Fibroblast of mammary gland (primary cell): ENCODE data around the gene GGPS1.

Experiments
- DNase-seq: peaks from one replicate; pipeline ENCODE4 v3.0.0-alpha.2; 2010; ENCODE audit warnings: low read depth
- H3K4me3 ChIP-seq: 2 replicates; pipeline ENCODE4 v1.5.1; 2011; ENCODE audit warnings: low read depth, mild to moderate bottlenecking, low read length, moderate library complexity; ENCODE audit not compliant: control insufficient read depth
- CTCF ChIP-seq: conservative IDR thresholded peaks from 2 replicates; pipeline ENCODE4 v1.5.1; 2011; ENCODE audit warnings: low read depth, low read length, inconsistent platforms; ENCODE audit not compliant: control insufficient read depth, insufficient read depth

Gene GGPS1

GRCh38 chr1:235326719-235327558, 1.4 kb upstream of the GGPS1 start:
- peak overlapping the region; percentile 87 for H3K4me3 ChIP-seq
- no peak for TF ChIP-seq CTCF
- DNase-seq: no peak

DNA sequence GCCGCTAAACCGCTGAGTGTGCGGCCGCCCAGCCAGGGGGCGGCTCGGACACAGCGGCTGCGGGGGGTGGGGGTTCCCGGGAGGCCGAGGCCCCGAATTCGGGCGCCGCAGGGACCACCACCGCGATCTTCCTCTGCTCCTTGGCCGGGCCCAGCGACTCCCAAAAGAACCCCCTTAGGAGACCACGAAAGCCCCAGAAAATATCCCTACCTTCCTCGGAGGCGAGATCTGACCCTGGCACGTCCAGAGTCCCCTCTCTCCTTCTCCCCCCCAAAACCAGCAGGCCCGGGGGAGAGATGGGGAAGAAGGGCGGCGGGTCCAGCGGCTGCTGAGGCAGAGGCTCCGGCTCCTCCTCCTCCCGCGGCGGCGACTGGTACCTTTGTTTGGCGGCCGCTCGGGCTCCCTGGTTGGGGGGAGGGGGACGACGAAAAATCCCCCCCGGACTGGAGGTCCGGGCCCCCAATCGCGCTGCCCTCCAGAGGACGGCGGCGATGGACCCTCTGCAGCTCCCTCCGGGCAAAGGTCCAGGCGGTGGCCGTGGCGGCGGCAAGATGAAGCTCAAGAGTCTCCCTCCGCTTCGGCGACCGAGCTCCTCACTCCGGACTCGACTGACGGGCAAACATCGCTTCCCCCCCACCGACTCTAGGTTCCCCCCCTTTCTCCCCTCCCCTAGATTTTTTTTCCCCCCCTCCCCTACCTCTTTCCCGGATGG, 655 bp upstream of the GGPS1 start, which contains the start of gene ARID4B:
TSS of gene ARID4B (minus strand) at position 621 of the 712 bp plus-strand sequence. CDS start 1,260 bp downstream, outside the sequence.
- no peak for DNase-seq
- no peak for TF ChIP-seq CTCF
- peak within 1 kb of the TSS; percentile 87 for H3K4me3 ChIP-seq

GRCh38 chr1:235329139-235329902, 951 bp downstream of the GGPS1 start:
- peak overlapping the region; percentile 86 for H3K4me3 ChIP-seq
- DNase-seq: peak; percentile 56
- TF ChIP-seq CTCF: no peak

- H3K4me3 ChIP-seq: peak overlapping the region; percentile 39
- no peak for DNase-seq
- TF ChIP-seq CTCF: no peak
Observed at GRCh38 chr1:235330918-235331285, 2.5 kb downstream of the GGPS1 start.

DNA sequence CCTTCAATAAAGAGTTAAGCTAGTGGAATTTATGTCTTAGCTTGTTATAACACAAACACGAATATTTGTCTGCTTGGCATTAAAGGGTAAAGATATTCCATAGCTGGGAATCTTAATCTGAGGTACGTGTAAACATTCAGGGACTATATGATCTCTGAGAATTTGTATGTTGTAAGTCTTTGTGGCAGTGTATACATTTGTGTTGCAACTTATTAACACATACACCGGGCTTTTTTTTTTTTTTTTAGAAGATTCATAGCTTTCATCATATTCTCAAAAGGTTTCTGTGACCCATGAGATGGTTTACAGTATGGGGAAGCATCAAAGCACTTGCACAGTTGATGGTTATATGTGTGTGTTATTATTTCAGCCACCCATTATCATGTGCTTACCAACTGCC, 3.0 kb downstream of the GGPS1 start:
- no peak for TF ChIP-seq CTCF
- DNase-seq: no peak
- H3K4me3 ChIP-seq: no peak overlapping the region

DNA sequence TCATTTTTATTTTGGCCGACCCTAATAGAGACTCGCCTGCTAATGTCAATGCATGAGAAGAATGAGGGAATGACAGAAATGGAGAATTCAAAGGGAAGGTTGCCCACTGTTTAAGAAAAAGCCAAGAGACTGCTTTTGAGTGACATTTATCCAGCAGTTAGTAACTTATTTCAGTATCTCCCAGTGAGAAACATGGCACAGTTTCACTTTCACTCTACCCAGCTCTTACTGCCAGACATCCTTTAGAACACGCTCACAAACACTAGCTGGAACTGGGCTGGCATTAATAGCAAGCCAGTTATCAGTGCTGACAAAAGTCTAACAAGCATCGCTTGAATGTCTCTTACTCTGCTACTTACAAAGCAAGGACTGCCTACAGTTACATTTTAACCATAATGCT, 8.5 kb downstream of the GGPS1 start:
- no peak for DNase-seq
- no peak for TF ChIP-seq CTCF
- H3K4me3 ChIP-seq: no peak overlapping the region
